Measurements from ENCODE around the gene SPOCK2. TPM values are rescaled to one million over a fixed set of nuclear protein-coding genes. Genes with fewer than 3 reads are reported as not detected.

SPOCK2 gene
- total RNA-seq, 2 experiments from 2014 or later: 158 to 165 TPM

- Mint-ChIP-seq H3K4me3 (peak overlapping the region; percentile 98), H3K27me3 (no peaks in the 10 kb centered on the region)
- CTCF ChIA-PET: interaction anchor here (0.7 to 2.1 kb wide), 9 partner anchors 10 to 248 kb away, joined by 3 to 7 read pairs (median 4); partner anchors contain the start of gene ASCC1
Measured at GRCh38 chr10:72088889-72089575, 681 bp upstream of the SPOCK2 start.

GRCh38 chr10:72087392-72087968 is 871 bp downstream of the SPOCK2 start:
- Mint-ChIP-seq H3K27ac (peak overlapping the region; percentile 88), H3K36me3 (ENCODE audit: low read depth) (peaks cover 34% of the 10 kb centered on the region), H3K4me3 (peak overlapping the region; percentile 98), H3K27me3 (no peaks in the 10 kb centered on the region), H3K4me1 (peaks cover 59% of the 10 kb centered on the region), H3K9me3 (ENCODE audit: low read depth) (no peaks in the 10 kb centered on the region)
- peak; percentile 31 for ATAC-seq
- intact Hi-C loops (cut with DNase I, micrococcal nuclease): loop anchor here (5.0 kb wide), 4 partner anchors 130 to 605 kb away; partner anchors contain the start of genes ANAPC16 (in 1 of the 2), ASCC1 (in 1 of the 2) and MCU (in 1 of the 2)
- ChIA-PET POLR2A (interaction anchor here (0.7 to 1.3 kb wide), 2 partner anchors 11 to 53 kb away, joined by 3 to 5 read pairs; no protein-coding TSS in a partner anchor), CTCF (interaction anchor here (1.0 kb wide), 1 partner anchor 136 kb away, joined by 3 read pairs; no protein-coding TSS in a partner anchor)
- DNase-seq: peak; percentile 70

More at GRCh38 chr10:72088889-72089575, 681 bp upstream of the SPOCK2 start:
- peak; percentile 79 for DNase-seq
- intact Hi-C loops (cut with DNase I, micrococcal nuclease): loop anchor here (1.0 to 5.0 kb wide), 10 partner anchors 74 to 603 kb away; partner anchors contain the start of genes ANAPC16 (in 1 of the 2), ASCC1 (in 1 of the 2), DDIT4 (in 1 of the 2) and MCU (in 1 of the 2)
- H3K4me1 Mint-ChIP-seq: peaks cover 57% of the 10 kb centered on the region
- H3K27ac Mint-ChIP-seq: peak overlapping the region; percentile 100
- POLR2A ChIA-PET: interaction anchor here (0.6 kb wide), 3 partner anchors 15 to 604 kb away, joined by 3 read pairs; no protein-coding TSS in a partner anchor
- H3K36me3 Mint-ChIP-seq (ENCODE audit: low read depth): peaks cover 28% of the 10 kb centered on the region
- ATAC-seq: peak; percentile 50
- no peaks in the 10 kb centered on the region for H3K9me3 Mint-ChIP-seq (ENCODE audit: low read depth)

DNA sequence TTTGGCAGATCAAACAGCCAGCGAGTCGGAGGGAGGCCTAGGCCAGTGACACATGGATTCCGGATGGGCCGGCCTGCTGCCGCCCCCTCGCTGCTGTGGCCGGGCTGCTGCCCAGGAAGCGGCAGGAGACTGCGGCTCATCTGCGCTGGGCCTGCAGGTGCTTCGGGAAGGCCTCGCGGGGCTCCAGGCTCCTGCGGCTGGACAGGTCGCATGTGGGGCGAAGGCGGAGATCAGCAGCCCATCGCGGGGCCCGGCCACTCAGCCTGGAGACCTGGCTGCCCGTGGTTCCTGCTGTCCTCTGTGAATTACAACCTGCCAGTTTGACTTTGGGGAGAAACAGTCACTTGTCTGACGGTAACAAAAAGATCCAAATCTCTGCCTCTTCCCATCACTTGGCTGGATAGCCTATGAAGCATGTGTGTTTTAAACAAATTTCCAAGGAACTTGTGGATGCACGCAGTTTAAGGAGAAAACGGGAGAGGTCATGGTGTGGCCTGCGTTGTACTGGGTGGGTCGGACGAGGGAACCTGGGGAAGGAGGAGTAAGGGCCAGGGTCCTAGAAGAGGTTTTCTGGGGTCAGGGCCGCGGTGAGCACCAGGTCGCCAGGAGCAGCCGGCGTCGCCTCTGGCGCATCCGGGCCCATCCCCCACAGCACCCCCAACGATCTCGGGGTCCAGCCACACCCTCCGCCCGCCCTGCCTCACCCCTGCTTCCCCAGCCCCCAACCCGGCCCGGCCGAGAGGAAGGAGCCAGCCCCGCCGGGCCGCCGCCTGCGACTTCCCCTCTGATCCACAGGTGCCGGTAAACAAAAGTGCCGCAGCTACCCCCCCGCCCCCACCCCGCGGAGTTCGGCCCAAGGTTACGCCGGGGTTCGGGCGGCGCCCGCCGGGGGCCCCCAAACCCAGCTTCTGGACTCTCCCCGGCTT is 1.6 kb downstream of the SPOCK2 start:
- H3K36me3 Mint-ChIP-seq (ENCODE audit: low read depth): peaks cover 34% of the 10 kb centered on the region
- POLR2A ChIA-PET: interaction anchor here (1.3 kb wide), 1 partner anchor 10 kb away, joined by 5 read pairs; no protein-coding TSS in a partner anchor
- no peaks in the 10 kb centered on the region for H3K27me3 Mint-ChIP-seq
- intact Hi-C loops (cut with DNase I, micrococcal nuclease): loop anchor here (5.0 kb wide), 4 partner anchors 131 to 606 kb away; partner anchors contain the start of genes ANAPC16 (in 1 of the 2), ASCC1 (in 1 of the 2) and MCU (in 1 of the 2)
- H3K27ac Mint-ChIP-seq: peak overlapping the region; percentile 88
- CTCF ChIA-PET: interaction anchor here (0.6 to 2.2 kb wide), 5 partner anchors 13 to 190 kb away, joined by 3 to 7 read pairs (median 3); no protein-coding TSS in a partner anchor
- H3K9me3 Mint-ChIP-seq (ENCODE audit: low read depth): no peaks in the 10 kb centered on the region
- peaks cover 62% of the 10 kb centered on the region for H3K4me1 Mint-ChIP-seq
- DNase-seq (peak; percentile 80), ATAC-seq (peak; percentile 7)
- H3K4me3 Mint-ChIP-seq: peak overlapping the region; percentile 98

DNA sequence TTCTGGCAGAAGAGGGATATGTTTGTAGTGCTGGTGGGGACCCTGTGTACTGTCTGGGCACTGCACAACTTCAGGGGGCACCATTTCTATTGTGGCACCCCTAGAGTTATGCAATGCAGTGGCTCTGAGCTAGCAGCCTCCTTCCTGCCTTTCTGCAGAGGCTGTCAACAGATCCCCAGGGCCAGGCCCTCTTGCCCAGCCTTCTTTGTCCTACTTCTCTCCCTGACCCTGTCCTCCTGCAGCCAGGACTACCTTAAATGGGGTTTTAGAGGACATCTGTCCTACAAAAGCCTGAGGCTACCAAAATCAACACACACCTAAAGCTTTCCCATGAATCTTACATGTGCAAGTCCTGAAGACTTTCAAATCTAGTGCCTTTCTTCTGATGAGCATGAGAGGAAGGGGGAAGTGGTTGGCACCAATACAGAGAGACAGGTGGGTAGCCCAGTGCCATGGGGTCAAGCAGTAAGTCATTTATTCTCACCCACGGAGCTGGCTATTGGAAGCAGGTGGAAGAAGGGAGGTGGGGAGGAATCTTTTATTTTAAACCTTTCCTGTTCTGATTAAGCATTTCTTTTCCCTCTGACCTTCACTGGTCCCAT is 2.4 kb downstream of the SPOCK2 start:
- Mint-ChIP-seq H3K27me3 (no peaks in the 10 kb centered on the region), H3K4me3 (peak overlapping the region; percentile 98), H3K9me3 (ENCODE audit: low read depth) (no peaks in the 10 kb centered on the region), H3K36me3 (ENCODE audit: low read depth) (peaks cover 38% of the 10 kb centered on the region), H3K27ac (peak overlapping the region; percentile 87), H3K4me1 (peaks cover 67% of the 10 kb centered on the region)
- no peak for ATAC-seq
- intact Hi-C loops (cut with DNase I, micrococcal nuclease): loop anchor here (5.0 kb wide), 4 partner anchors 131 to 606 kb away; partner anchors contain the start of genes ANAPC16 (in 1 of the 2), ASCC1 (in 1 of the 2) and MCU (in 1 of the 2)
- POLR2A ChIA-PET: interaction anchor here (0.6 to 0.8 kb wide), 2 partner anchors 145 to 241 kb away, joined by 3 read pairs; no protein-coding TSS in a partner anchor
- peak; percentile 9 for DNase-seq
- CTCF ChIA-PET: interaction anchor here (0.6 to 2.2 kb wide), 8 partner anchors 8 to 190 kb away, joined by 3 to 7 read pairs (median 3); no protein-coding TSS in a partner anchor

DNA sequence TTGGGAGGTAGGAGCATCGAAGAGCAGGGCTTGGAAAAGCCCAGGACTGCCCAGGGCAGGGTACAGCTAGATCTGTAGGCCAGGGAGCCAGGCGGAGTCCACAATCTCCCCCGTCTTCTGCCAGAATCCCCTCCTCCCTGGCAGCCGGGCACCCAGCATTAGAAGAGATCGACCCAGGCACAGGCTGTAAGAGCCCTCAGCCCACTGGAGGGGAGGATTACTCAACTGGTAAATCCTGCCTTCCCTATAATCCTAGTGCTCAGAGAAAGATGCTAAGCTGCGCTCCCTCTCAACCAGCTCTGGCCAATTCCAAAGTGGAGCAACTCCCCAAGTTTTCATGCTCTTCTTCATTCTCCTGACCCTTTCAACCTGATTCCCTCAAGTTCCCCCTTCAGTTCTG is 3.2 kb downstream of the SPOCK2 start:
- peak; percentile 7 for DNase-seq

DNA sequence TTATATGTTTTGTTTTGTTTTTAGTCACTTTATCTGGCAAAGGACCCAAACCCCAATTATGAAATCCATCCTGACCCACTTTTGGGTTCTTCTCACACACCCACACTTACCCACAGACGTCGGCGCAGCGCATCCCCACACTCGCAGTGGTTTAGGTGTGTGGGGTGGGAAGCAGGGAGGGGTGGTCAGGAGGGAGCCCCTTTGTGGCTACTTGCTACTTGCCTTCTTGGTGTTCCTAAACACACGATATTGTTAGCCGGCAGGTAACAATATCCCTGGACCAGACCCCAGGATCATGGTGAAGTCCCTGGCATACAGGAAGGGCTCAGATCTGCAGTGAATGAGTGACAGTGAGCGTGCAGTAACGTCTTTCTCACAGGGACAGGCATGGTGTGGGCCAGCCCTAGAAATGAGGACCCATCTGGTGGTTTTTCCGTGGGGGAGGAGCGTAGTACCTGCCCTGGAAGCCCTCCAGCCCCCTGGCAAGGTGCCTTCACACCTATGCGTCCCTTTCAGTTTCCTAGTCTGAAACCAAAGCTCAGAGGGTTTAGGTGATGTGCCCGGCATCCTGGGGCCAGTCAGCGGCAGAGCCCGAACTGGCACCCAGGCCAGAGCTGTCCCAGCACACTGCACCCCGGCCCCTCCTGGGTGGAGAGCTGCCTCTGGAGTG is 4.4 kb downstream of the SPOCK2 start:
- intact Hi-C loops (cut with DNase I, micrococcal nuclease): no loop called here
- H3K4me1 Mint-ChIP-seq: peaks cover 74% of the 10 kb centered on the region
- peak overlapping the region; percentile 85 for H3K27ac Mint-ChIP-seq
- ATAC-seq (peak; percentile 45), DNase-seq (peak; percentile 80)
- no peaks in the 10 kb centered on the region for H3K27me3 Mint-ChIP-seq
- peaks cover 44% of the 10 kb centered on the region for H3K36me3 Mint-ChIP-seq (ENCODE audit: low read depth)
- CTCF ChIA-PET: interaction anchor here (0.6 to 2.2 kb wide), 9 partner anchors 11 to 256 kb away, joined by 3 to 7 read pairs (median 4); no protein-coding TSS in a partner anchor
- POLR2A ChIA-PET: interaction anchor here (0.7 to 1.4 kb wide), 2 partner anchors 131 to 225 kb away, joined by 3 to 5 read pairs; no protein-coding TSS in a partner anchor
- peak overlapping the region; percentile 98 for H3K4me3 Mint-ChIP-seq
- H3K9me3 Mint-ChIP-seq (ENCODE audit: low read depth): no peaks in the 10 kb centered on the region

More for the DNA sequence above, 3.2 kb downstream of the SPOCK2 start:
- Mint-ChIP-seq H3K4me3 (peak overlapping the region; percentile 98), H3K9me3 (ENCODE audit: low read depth) (no peaks in the 10 kb centered on the region), H3K36me3 (ENCODE audit: low read depth) (peaks cover 40% of the 10 kb centered on the region), H3K27me3 (no peaks in the 10 kb centered on the region), H3K27ac (peak overlapping the region; percentile 85), H3K4me1 (peaks cover 73% of the 10 kb centered on the region)
- ChIA-PET CTCF (interaction anchor here (0.7 to 2.2 kb wide), 8 partner anchors 8 to 255 kb away, joined by 3 to 7 read pairs (median 4); no protein-coding TSS in a partner anchor), POLR2A (interaction anchor here (0.6 to 1.4 kb wide), 4 partner anchors 133 to 249 kb away, joined by 3 to 5 read pairs (median 3); no protein-coding TSS in a partner anchor)
- no peak for ATAC-seq
- intact Hi-C loops (cut with DNase I, micrococcal nuclease): loop anchor here (5.0 kb wide), 4 partner anchors 132 to 607 kb away; partner anchors contain the start of genes ANAPC16 (in 1 of the 2), ASCC1 (in 1 of the 2) and MCU (in 1 of the 2)

GRCh38 chr10:72082856-72083789 is 5.2 kb downstream of the SPOCK2 start:
- intact Hi-C loops (cut with DNase I, micrococcal nuclease): no loop called here

DNA sequence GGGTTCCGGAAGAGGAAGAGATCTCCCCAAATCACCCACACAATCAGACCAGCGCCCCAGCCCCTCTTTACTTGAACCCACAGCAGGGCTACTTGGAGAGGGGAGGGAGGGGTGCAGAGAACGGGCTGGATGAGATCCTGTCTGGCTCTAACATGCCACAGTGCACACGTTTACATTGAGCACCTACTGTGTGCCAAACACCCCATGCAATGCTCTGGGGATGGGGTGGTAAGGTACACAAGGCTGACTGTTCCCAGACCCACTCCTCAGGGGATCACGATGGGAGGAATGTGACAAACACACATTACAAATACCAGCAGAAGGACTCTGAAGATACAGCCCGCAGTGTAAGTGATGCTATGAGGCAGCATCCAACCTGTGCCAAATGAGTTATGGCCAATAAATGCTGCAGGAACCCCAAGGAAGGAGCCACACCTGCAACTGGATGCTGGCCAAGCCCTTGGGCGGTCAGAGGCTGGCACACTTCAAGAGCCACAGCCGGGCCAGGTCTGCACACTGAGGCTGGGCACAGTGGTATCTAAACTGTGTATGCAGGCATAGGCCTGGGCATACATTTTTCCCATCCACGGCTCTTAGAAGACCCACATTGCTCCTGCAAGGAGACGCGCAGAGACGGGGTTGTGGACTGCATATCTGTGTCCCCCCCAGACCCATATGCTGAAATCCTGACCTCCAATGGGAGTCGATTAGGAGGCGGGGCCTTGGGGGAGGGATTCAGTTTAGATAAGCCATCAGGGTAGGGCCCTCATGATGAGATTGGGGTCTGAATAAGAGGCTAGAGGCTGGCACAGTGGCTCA is 6.4 kb downstream of the SPOCK2 start:
- Mint-ChIP-seq H3K9me3 (ENCODE audit: low read depth) (no peaks in the 10 kb centered on the region), H3K36me3 (ENCODE audit: low read depth) (peaks cover 50% of the 10 kb centered on the region), H3K4me1 (peaks cover 87% of the 10 kb centered on the region), H3K4me3 (no peak overlapping the region), H3K27me3 (no peaks in the 10 kb centered on the region), H3K27ac (peak overlapping the region; percentile 74)
- no peak for DNase-seq
- intact Hi-C loops (cut with DNase I, micrococcal nuclease): no loop called here
- no peak for ATAC-seq
- ChIA-PET POLR2A (interaction anchor here (0.6 kb wide), 1 partner anchor 616 kb away, joined by 3 read pairs; no protein-coding TSS in a partner anchor), CTCF (interaction anchor here (0.6 to 1.0 kb wide), 3 partner anchors 95 to 260 kb away, joined by 3 read pairs; no protein-coding TSS in a partner anchor)

More at GRCh38 chr10:72082856-72083789, 5.2 kb downstream of the SPOCK2 start:
- no peaks in the 10 kb centered on the region for H3K27me3 Mint-ChIP-seq
- DNase-seq (peak; percentile 7), ATAC-seq (no peak)
- ChIA-PET CTCF (interaction anchor here (0.9 to 1.0 kb wide), 3 partner anchors 12 to 259 kb away, joined by 3 to 4 read pairs (median 3); no protein-coding TSS in a partner anchor), POLR2A (interaction anchor here (0.6 kb wide), 1 partner anchor 614 kb away, joined by 3 read pairs; no protein-coding TSS in a partner anchor)
- peaks cover 45% of the 10 kb centered on the region for H3K36me3 Mint-ChIP-seq (ENCODE audit: low read depth)
- peaks cover 77% of the 10 kb centered on the region for H3K4me1 Mint-ChIP-seq
- H3K27ac Mint-ChIP-seq: peak overlapping the region; percentile 85
- peak overlapping the region; percentile 98 for H3K4me3 Mint-ChIP-seq
- H3K9me3 Mint-ChIP-seq (ENCODE audit: low read depth): no peaks in the 10 kb centered on the region
